ENCODE measurements around the gene CCDC13. TPM values are rescaled to one million over a fixed set of nuclear protein-coding genes. Genes with fewer than 3 reads are reported as not detected.

Gene CCDC13
- total and polyA plus RNA-seq, 8 donors: 0.90 to 3.5 (median 2.0) TPM

DNA sequence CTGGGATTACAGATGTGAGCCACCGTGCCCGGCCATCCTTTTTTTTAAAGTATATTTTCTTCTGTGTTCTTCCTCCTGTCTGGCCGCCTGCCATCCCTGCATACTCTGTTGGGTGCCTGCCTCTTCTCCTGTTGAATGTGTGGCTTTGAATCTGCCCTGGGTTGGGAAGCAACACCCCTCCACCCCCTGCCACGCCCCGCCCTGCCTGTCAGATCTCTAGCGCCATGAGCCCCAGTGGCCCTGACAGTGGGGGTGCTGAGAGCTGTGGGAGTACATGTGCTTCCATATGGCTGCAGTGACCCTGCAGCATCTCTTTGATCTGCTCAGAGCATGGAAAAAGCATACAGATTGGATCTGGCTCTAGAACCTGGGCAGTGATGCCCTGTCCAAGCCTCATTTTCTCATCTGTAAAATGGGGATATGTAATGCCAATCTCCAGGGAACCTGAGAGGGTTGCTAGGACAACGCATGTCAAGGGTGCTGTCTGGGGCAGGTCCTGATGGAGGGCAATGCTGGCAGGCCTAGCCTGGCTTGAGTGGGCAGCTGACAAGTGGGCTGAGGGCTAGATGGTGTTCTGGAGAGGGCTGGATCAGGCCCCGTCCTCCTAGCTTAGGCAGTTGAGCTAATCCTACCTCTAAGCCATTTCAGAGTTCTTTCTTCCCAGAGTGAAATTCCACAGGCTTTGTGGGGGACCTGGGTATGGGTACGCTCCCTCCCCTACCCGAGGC lies 23.9 kb downstream of the CCDC13 start:
- H3K36me3 ChIP-seq: no peaks in the 10 kb centered on the region
- no peak overlapping the region for H3K4me3 ChIP-seq
- peaks cover 0 to 17% of the 10 kb centered on the region in 2 donors for H3K4me1 ChIP-seq
- H3K27me3 ChIP-seq: no peaks in the 10 kb centered on the region
- intact Hi-C loops (cut with DNase I): loop anchor here in 1 of 2 donors (10.0 kb wide), 1 partner anchor 184 kb away; no protein-coding TSS in a partner anchor
- DNase-seq (peak in 1 of 4 donors; percentile 6), ATAC-seq (no peak)
- H3K27ac ChIP-seq: no peak overlapping the region
- H3K9me3 ChIP-seq: no peaks in the 10 kb centered on the region
- TF ChIP-seq, protein P1, sequence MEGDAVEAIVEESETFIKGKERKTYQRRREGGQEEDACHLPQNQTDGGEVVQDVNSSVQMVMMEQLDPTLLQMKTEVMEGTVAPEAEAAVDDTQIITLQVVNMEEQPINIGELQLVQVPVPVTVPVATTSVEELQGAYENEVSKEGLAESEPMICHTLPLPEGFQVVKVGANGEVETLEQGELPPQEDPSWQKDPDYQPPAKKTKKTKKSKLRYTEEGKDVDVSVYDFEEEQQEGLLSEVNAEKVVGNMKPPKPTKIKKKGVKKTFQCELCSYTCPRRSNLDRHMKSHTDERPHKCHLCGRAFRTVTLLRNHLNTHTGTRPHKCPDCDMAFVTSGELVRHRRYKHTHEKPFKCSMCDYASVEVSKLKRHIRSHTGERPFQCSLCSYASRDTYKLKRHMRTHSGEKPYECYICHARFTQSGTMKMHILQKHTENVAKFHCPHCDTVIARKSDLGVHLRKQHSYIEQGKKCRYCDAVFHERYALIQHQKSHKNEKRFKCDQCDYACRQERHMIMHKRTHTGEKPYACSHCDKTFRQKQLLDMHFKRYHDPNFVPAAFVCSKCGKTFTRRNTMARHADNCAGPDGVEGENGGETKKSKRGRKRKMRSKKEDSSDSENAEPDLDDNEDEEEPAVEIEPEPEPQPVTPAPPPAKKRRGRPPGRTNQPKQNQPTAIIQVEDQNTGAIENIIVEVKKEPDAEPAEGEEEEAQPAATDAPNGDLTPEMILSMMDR (IDR thresholded peaks at IDR 0.05): no peak

DNA sequence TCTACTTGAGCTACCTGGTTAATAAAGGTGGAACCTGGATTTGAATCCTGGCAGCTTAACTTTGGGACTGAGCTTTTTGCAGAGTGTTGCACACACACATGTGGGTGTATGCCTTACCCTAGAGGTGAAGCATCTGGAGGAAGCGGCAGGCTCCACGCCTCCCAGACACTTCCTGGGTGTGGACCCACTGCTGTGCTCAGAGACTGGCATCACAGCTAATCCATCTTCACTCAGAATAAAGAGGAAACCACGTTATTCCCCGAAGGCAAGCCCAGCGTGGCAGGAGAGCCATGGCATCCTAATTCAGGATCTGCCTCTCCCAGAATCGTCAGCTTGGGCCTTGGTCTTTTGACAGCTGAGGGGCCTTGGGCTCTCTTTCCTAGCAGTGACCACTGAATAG lies 25.5 kb downstream of the CCDC13 start:
- DNase-seq (peak in 1 of 4 donors; percentile 36), ATAC-seq (no peak)
- intact Hi-C loops (cut with DNase I): loop anchor here in 1 of 2 donors (10.0 kb wide), 1 partner anchor 183 kb away; no protein-coding TSS in a partner anchor
- peaks cover 0 to 18% of the 10 kb centered on the region in 2 donors for H3K4me1 ChIP-seq
- H3K9me3 ChIP-seq: no peaks in the 10 kb centered on the region
- H3K36me3 ChIP-seq: no peaks in the 10 kb centered on the region
- H3K27me3 ChIP-seq: no peaks in the 10 kb centered on the region
- H3K4me3 ChIP-seq: no peak overlapping the region
- H3K27ac ChIP-seq: no peak overlapping the region
- TF ChIP-seq, protein P1 (IDR thresholded peaks at IDR 0.05): no peak

DNA sequence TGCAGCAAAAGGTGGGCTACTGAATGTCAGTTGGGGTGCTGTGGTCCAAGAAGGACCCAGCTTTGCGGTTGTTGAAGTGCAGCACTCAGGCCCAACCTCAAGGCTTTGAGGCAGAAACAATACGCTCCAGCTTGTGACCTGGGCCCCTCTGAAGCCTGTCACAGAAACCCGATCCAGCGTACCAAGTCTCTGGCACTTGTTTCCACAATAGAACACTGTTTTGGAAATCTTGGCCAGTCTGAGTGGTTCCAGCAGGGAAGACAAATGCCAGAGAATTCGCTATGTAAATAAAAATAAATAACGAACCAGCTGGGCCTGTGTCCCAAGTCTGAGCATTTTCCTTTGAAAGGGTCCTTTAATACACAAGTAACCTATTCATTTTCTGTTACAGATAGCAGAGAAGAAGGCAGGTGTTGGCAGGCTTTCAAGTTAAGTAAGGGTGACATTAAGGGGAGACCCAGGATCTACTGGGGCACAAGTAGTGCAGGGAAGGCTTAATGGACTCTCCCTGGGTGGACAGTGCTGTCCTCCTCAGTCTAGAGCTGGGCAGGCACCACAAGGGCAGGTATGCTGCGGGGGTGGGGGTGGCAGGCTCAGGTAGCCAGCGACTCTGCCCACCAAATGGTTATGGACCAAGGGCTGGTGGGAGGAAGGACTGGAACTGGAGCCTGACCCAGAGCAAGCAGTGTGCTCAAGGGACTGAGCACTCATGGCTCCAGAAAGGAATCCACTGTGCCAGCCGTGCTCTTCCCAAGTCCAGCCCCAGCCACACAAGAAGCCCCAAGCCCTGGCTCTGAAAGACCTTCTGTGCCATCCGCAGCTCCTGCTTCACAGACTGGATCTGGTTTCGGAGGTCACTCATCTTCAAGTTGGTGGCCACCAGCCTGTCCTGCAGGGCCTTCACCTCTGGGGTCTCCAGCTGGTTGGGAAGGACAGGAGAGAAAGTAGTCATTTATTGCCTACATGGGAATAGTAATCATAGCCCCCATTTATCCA lies 26.3 kb downstream of the CCDC13 start:
- Histone ChIP-seq H3K27ac (peak overlapping the region in 1 of 2 donors; percentile 7), H3K4me1 (peaks cover 0 to 18% of the 10 kb centered on the region in 2 donors), H3K9me3 (no peaks in the 10 kb centered on the region), H3K36me3 (no peaks in the 10 kb centered on the region), H3K27me3 (no peaks in the 10 kb centered on the region), H3K4me3 (no peak overlapping the region)
- TF ChIP-seq, protein P1 (IDR thresholded peaks at IDR 0.05): no peak
- intact Hi-C loops (cut with DNase I): loop anchor here in 1 of 2 donors (10.0 kb wide), 1 partner anchor 182 kb away; no protein-coding TSS in a partner anchor
- ATAC-seq (peak; percentile 74), DNase-seq (peak in 3 of 4 donors; percentile 33 to 90 (median 81))

DNA sequence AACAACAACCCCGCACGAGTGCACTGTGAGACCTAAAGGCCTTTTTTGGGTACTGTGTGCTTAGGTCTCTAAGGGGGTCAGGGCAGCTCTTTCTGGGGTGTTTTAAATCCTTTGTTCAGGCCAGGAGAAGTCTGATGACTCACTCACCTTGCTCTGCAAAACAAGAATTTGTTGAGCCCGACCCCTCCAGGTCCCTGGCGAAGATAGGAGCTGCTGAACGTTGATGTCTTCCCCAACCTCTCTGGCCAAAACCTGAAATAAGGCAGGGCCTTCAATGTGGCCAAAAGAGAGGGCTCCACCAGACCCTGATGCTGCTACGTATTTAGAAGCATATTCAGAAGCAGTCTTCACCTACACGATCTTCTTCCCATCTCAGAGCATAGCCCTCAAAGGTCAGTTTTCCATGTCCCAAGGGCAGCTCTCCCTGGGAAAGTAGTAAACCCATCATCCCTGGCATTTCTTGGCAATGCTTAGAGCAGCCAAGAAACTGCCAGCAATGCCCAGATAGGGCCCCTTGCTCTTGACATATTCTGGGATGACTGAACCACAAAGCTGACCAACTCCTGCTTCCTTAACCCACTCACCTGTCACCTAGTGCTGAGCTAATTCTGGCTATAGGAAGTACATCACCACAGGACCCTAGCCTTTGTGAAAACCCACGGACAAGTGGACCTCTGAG lies 27.1 kb downstream of the CCDC13 start:
- H3K4me1 ChIP-seq: peaks cover 0 to 18% of the 10 kb centered on the region in 2 donors
- intact Hi-C loops (cut with DNase I): loop anchor here in 1 of 2 donors (10.0 kb wide), 1 partner anchor 181 kb away; no protein-coding TSS in a partner anchor
- peak; percentile 11 for ATAC-seq
- no peaks in the 10 kb centered on the region for H3K36me3 ChIP-seq
- no peaks in the 10 kb centered on the region for H3K9me3 ChIP-seq
- H3K4me3 ChIP-seq: no peak overlapping the region
- TF ChIP-seq, protein P1 (IDR thresholded peaks at IDR 0.05): no peak
- no peaks in the 10 kb centered on the region for H3K27me3 ChIP-seq
- H3K27ac ChIP-seq: peak overlapping the region in 1 of 2 donors; percentile 7
- DNase-seq: peak in 1 of 4 donors; percentile 10

Measured in left lung (tissue), 10 donors.